HG03354 (cell line): ENCODE measurements around the gene PLEKHG4B.

Source experiments
- ATAC-seq: cut with Tn5 transposase; IDR thresholded peaks from one replicate; pipeline ENCODE4 v1.9.1; 2021; ENCODE audit warnings: mild to moderate bottlenecking; ENCODE audit not compliant: unreplicated experiment, poor library complexity, severe bottlenecking

PLEKHG4B gene

GRCh38 chr5:119486-120097 lies 27.6 kb downstream of the PLEKHG4B start:
- no peak for ATAC-seq

GRCh38 chr5:121432-121831 lies 29.5 kb downstream of the PLEKHG4B start:
- ATAC-seq = no peak

GRCh38 chr5:125815-126214 lies 33.8 kb downstream of the PLEKHG4B start:
- no peak for ATAC-seq

DNA sequence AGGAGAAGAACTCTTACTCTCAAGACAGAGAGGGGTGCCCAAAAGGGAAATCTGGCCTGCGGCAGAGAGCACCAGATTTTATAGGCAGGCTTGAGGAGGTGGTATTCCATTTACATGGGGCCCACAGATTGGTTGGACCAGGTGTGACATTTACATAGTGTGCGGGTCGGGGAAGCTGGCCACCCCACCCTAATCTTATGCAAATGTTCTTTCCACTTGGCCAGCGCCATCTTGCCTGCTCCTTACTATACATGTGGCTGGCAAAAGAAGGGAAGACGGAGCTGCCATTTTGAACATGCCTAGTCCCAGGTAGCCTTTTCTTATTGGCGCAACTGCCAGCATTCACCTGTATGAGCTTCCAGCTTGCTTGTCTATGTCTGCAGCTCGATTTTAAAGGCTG lies 34.8 kb downstream of the PLEKHG4B start:
- ATAC-seq = no peak

- no peak for ATAC-seq
Measured at GRCh38 chr5:127886-128285, 35.9 kb downstream of the PLEKHG4B start.

GRCh38 chr5:128446-128845 lies 36.5 kb downstream of the PLEKHG4B start:
- ATAC-seq = no peak

GRCh38 chr5:129148-129547 lies 37.2 kb downstream of the PLEKHG4B start:
- ATAC-seq = no peak

DNA sequence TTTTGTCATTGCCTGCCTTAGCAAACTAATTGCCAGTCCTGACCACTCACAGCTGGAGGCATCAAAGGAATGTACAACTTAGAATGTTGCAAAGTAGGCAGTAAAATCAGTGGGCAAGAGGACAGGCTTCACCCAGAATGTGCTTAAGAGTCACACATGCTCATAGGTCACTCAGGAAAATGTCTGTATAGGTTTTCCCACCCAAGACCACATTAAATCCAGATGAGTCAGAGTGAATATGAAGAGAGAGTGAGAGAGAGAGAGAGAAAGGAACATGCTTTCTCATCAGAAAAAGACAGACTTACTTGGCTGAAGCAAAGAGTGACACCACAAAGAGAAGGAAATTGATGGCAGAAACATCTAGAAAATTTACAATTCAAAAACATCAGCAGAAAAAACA lies 37.9 kb downstream of the PLEKHG4B start:
- ATAC-seq = no peak

GRCh38 chr5:130601-131131 lies 38.7 kb downstream of the PLEKHG4B start:
- ATAC-seq = no peak

DNA sequence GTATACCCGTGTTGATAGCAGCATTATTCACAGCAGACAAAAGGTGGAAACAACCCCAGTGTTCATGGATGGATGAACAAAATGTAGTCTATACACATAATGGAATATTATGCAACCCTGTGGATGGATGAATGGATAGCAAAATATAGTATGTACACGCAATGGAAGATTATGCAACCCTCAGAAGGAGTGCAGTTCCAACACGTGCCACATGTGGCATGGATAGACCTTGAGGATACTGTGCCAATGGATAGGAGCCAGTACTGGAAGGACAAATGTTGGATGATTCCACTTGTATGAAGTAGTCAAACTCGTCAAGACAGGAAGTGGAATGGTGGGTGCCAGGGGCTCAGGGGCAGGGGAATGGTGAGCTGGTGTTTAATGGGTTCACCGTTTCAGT lies 44.9 kb downstream of the PLEKHG4B start:
- no peak for ATAC-seq

DNA sequence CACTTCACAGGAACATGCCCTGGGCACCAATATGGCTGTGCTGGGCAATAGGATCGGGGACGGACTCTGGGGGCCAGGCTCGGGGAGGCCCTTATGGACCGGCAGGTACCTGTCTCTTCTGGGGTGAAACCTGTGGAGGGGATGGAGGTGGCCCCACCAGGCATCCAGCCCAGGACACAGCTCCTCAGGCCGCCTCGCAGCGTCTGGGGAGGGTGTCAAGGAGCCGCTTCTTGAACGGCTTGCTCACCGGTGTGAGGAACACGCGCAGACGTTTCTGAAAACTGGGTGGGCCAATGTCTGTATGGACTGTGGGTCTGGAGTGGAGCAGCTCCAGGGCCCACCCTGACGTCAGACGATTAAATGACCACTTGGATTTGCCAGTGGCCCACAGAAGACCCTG lies 45.8 kb downstream of the PLEKHG4B start:
- ATAC-seq = no peak

DNA sequence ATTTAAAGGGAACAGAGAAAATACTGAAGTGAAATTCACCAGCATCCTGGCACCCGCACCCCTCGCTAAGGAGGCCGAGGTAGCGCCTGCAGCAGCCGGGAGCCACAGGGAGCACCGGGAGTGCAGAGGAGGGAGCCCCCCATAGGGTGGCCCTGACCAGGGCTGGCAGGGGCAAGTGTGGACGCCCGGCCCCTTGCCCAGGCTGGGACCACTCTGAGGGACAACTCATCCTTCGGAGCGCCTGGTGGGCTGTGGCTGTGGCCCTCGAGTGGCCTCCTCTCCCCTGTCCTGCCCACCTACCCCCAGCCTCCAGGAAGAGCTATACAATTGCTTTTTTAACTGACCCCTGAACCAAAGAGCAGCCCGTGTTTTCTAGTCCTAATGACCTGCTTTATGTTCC lies 47.0 kb downstream of the PLEKHG4B start:
- no peak for ATAC-seq

GRCh38 chr5:139579-140442 lies 47.8 kb downstream of the PLEKHG4B start:
- no peak for ATAC-seq

DNA sequence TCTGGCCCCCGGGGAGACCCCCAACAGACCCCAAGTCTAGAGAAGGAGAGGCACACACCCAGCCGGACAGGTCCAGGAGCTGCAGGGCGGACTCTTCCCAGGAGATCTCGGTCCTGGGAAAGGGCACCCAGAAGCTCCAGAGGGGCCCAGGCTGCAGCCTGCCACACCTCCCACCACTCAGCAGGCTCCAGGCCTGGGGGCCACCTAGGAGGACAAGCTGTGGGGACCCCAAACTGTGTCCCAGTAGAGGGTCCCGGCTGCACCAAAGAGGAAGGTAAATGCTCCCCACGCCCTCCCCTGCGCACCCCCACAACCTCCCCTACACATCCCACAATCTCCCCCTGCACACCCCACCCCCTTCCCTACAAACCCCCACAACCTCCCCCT lies 48.5 kb downstream of the PLEKHG4B start:
- no peak for ATAC-seq

- no peak for ATAC-seq
Measured at GRCh38 chr5:141211-141610, 49.2 kb downstream of the PLEKHG4B start.

DNA sequence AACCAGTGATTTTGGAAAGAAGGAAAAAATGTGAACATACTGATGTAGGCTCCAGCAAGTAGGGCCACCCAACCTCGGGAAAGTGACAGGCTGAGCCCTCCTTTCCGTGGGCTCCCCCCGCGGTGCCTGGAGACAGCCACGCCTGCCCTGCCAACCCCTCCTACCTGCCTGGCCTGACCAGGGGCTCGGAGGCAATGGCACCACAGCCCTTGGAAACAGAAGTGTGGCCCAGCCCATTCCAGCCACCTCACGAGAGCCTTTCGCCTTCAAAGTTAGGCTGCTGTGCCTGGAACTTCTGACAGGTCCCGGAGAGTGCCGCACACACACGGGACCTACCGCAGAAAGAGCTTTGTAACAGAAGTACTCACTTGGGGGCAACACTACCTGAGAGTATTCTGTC lies 49.8 kb downstream of the PLEKHG4B start:
- ATAC-seq = no peak

DNA sequence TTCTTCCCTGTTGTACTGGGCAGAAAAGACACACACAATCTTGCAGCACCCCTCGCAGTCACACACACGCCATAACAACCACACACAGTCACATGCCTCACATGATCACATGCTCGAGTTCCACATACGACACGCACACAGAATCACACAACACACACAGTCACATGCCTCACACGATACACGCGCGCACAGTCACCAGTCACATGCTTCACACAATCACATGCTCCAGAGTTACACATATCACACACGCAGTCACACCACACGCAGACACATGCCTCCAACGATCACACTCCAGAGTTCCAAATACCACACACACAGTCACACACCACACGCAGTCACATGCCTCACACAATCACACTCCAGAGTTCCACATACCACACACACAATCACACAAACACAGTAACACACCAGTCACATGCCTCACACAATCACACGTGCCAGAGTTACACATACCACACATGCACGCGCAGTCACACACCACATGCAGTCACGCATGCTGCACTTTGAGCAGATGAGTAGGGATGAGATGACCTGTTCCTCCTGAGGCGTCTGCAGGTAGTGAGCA lies 50.4 kb downstream of the PLEKHG4B start:
- no peak for ATAC-seq

- ATAC-seq = no peak
Measured at GRCh38 chr5:143041-143440, 51.1 kb downstream of the PLEKHG4B start.

- ATAC-seq = no peak
Measured at GRCh38 chr5:144941-145340, 53.0 kb downstream of the PLEKHG4B start.

GRCh38 chr5:145585-146323 lies 53.8 kb downstream of the PLEKHG4B start:
- no peak for ATAC-seq
